K562 (cell line): ENCODE results near the gene TMEM185B. TPM values are rescaled to one million over a fixed set of nuclear protein-coding genes. Genes with fewer than 3 reads are reported as not detected.

Experiments
- ARNT ChIP-seq, 2 experiments: fragments of 450-650 bp; IDR thresholded peaks; 2 replicates each; pipeline ENCODE4 v1.6.1; 2016; ENCODE audit warnings: mild to moderate bottlenecking in 1 of 2
- CREB3L1 ChIP-seq: fragments of 450-650 bp; IDR thresholded peaks from 2 replicates; pipeline ENCODE4 v1.6.1; 2014; ENCODE audit warnings: low read depth, mild to moderate bottlenecking, moderate library complexity, borderline replicate concordance
- ELF1 ChIP-seq: fragments of 200-800 bp; sonication (Bioruptor generic); IDR thresholded peaks from 2 replicates; pipeline ENCODE4 v1.6.1; 2016; ENCODE audit warnings: missing genetic modification characterization, missing compliant biosample characterization
- GMEB1 ChIP-seq: fragments of 250-450 bp; sonication (Bioruptor Pico); IDR thresholded peaks from 2 replicates; pipeline ENCODE4 v1.4.0; 2020; ENCODE audit warnings: mild to moderate bottlenecking
- HCFC1 ChIP-seq: IDR thresholded peaks from 2 replicates; pipeline ENCODE4 v1.6.1; 2012; ENCODE audit warnings: low read depth, low read length, improper control_type of control experiment
- JUND ChIP-seq, 2 experiments: IDR thresholded peaks; 2 replicates in 1 of 2; 3 replicates in 1 of 2; pipeline ENCODE4 v1.6.1; 2011; ENCODE audit warnings: borderline replicate concordance in 2 of 2, low read depth in 2 of 2, low read length in 2 of 2, improper control_type of control experiment in 1 of 2, missing biosample characterization in 1 of 2, missing genetic modification characterization in 1 of 2, missing genetic modification reagents in 1 of 2
- MNT ChIP-seq, 2 experiments: fragments of 450-650 bp; conservative IDR thresholded peaks; 2 replicates each; pipeline ENCODE4 v1.6.1; 2017; ENCODE audit warnings: mild to moderate bottlenecking in 2 of 2, moderate library complexity in 2 of 2
- PRPF4 ChIP-seq: fragments of 200-400 bp; formaldehyde crosslinking; IDR thresholded peaks from one replicate; pipeline ENCODE4 v1.6.1; 2017; ENCODE audit warnings: low read length, low read depth, mild to moderate bottlenecking; ENCODE audit not compliant: insufficient read depth, poor library complexity, severe bottlenecking
- SP1 ChIP-seq: sonication (generic); formaldehyde crosslinking; IDR thresholded peaks from 2 replicates; pipeline ENCODE4 v1.8.1; 2022; ENCODE audit warnings: mild to moderate bottlenecking, missing genetic modification reagents
- STAG1 ChIP-seq: sonication (generic); formaldehyde crosslinking; IDR thresholded peaks from 2 replicates; pipeline ENCODE4 v1.5.0; 2020; ENCODE audit warnings: missing genetic modification reagents, borderline replicate concordance
- ZFP91 ChIP-seq: sonication (generic); formaldehyde crosslinking; IDR thresholded peaks from 2 replicates; pipeline ENCODE4 v1.8.0; 2022; ENCODE audit warnings: mild to moderate bottlenecking, missing genetic modification reagents
- ZHX1 ChIP-seq: fragments of 150-350 bp; conservative IDR thresholded peaks from 2 replicates; pipeline ENCODE4 v1.6.1; 2014; ENCODE audit warnings: low read length
- ZNF143 ChIP-seq: sonication (generic); formaldehyde crosslinking; IDR thresholded peaks from 2 replicates; pipeline ENCODE4 v1.9.0; 2022; ENCODE audit warnings: mild to moderate bottlenecking, missing genetic modification reagents
- ZNF232 ChIP-seq: sonication (generic); formaldehyde crosslinking; IDR thresholded peaks from 2 replicates; pipeline ENCODE4 v1.8.0; 2022; ENCODE audit warnings: mild to moderate bottlenecking, missing genetic modification reagents
- ZNF561 ChIP-seq: fragments of 450-650 bp; formaldehyde crosslinking; conservative IDR thresholded peaks from 2 replicates; pipeline ENCODE4 v1.4.0; 2020; ENCODE audit warnings: mild to moderate bottlenecking, moderate library complexity
- ZNF766 ChIP-seq: fragments of 200-800 bp; sonication (Bioruptor generic); conservative IDR thresholded peaks from 2 replicates; pipeline ENCODE4 v1.6.1; 2016; ENCODE audit warnings: missing genetic modification characterization, missing compliant biosample characterization
- ZNF778 ChIP-seq: fragments of 450-650 bp; formaldehyde crosslinking; IDR thresholded peaks from 2 replicates; pipeline ENCODE4 v1.4.0; 2020; ENCODE audit warnings: mild to moderate bottlenecking, moderate library complexity
- polyA plus RNA-seq, 8 experiments: library from polyadenylated mRNA; depleted of rRNA in 4 of 8; stranded (reverse) in 5 of 8; unstranded in 3 of 8; fragments of >200 nt; fragmentation: Nextera tagmentation in 2 of 8; fragmentation: Illumina TruSeq in 1 of 8; extraction: Ambion mirVana in 2 of 8; extraction: Trizol in 1 of 8; gene quantifications; 2 replicates each; pipeline versions ENCODE4 v1.2.1 to v1.2.3, GENCODE V29; 2011 to 2014; ENCODE audit warnings: inconsistent platforms in 1 of 8, missing spikeins in 1 of 8
- total RNA-seq, 7 experiments: library from RNA; depleted of rRNA in 6 of 7; stranded (reverse); fragments of >200 nt in 6 of 7; fragmentation: Illumina TruSeq in 2 of 7; extraction: Trizol in 2 of 7; gene quantifications; 2 replicates each; pipeline versions ENCODE4 v1.2.1 to v1.2.3, GENCODE V29; 2011 to 2021; ENCODE audit warnings: low replicate concordance in 1 of 7

TMEM185B gene
- total and polyA plus RNA-seq, 9 of the 15 experiments (the other 6 are each of a cell fraction or from before 2014, with no cell fraction given): 2.9 to 28.2 (median 11.5) TPM

GRCh38 chr2:120252225-120253020 lies 29.2 kb upstream of the TMEM185B start, which contains the start of gene RALB (continued):
- TF ChIP-seq ZHX1 (no peak), HCFC1 (no peak; the same call in 1 of the 2 replicates), ARNT (IDR thresholded peaks at IDR 0.05) (no peak), GMEB1 (CRISPR knock-in tag) (no peak), ZNF143 (CRISPR knock-in tag) (no peak), SP1 (CRISPR knock-in tag) (peak; percentile 80), ZNF766 (CRISPR knock-in tag) (no peak), ZNF232 (CRISPR knock-in tag) (no peak), JUND (IDR thresholded peaks at IDR 0.05; ENCODE audit: borderline replicate concordance, low read depth, low read length) (0 out of 2 replicates have a peak, but pooled peaks have one; percentile 3), JUND (tag; IDR thresholded peaks at IDR 0.05; ENCODE audit: borderline replicate concordance, low read depth, low read length) (0 out of 3 replicates have a peak, but pooled peaks have one; percentile 3), ZFP91 (CRISPR knock-in tag) (no peak), STAG1 (no peak), MNT (conservative IDR thresholded peaks at IDR 0.05) (peak in 1 of 2 experiments; percentile 31; a peak in 2 of 4 replicates), CREB3L1 (no peak), ZNF561 (CRISPR knock-in tag) (no peak), ZNF778 (CRISPR knock-in tag) (no peak), PRPF4 (no peak), ELF1 (tag) (no peak)
